ENCODE data around the gene ATP8A2. TPM values are rescaled to one million over a fixed set of nuclear protein-coding genes. Genes with fewer than 3 reads are reported as not detected.

The ATP8A2 gene
- total and polyA plus RNA-seq, 2 of the 4 experiments (the other 2 are of a cell fraction): 0.02 to 0.18 TPM

DNA sequence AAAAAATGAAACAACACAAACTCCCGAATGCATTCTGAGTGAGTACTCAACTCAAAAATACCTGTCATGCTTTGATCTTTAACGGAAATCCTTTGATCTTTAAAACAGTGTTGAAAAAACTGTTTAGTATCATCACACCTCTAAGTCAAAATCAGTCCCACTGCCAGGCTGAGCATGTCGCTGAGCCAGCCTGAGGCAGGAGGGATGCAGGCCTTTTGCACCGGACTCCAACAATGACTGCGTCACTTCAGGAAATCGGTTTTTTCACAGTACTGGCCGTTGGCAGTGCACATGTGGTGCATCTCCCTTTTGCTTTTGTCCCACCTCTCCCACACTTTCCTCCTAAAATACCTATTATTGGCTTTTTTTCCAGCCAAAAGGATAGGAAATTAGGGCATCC is 601.8 kb downstream of the ATP8A2 start:
- Histone ChIP-seq H2BK120ac (ENCODE audit: low read depth, low read length) (no peak overlapping the region), H3K27me3 (ENCODE audit: control insufficient read depth, insufficient read depth, low read length) (no peaks in the 10 kb centered on the region), H3K56ac (ENCODE audit: extremely low read depth, insufficient read depth, low read length) (no peak overlapping the region), H3K9me3 (ENCODE audit: control insufficient read depth, insufficient read depth, low read length) (no peaks in the 10 kb centered on the region), H3K36me3 (ENCODE audit: control insufficient read depth, insufficient read depth, low read length) (no peaks in the 10 kb centered on the region), H3K4ac (ENCODE audit: low read depth, low read length) (no peak overlapping the region), H3K4me2 (ENCODE audit: low read depth, low read length) (no peak overlapping the region), H2BK20ac (ENCODE audit: low read depth, low read length) (no peak overlapping the region), H3K79me1 (ENCODE audit: low read depth in 1 of 2, low read length in 2 of 2) (no peaks in the 10 kb centered on the region), H2AFZ (replicated peaks; ENCODE audit: low read length, poor library complexity) (no peak overlapping the region), H4K5ac (ENCODE audit: low read depth, low read length) (no peak overlapping the region), H4K8ac (ENCODE audit: low read depth in 2 of 2, low read length in 2 of 2) (no peak overlapping the region), H2AK5ac (ENCODE audit: low read depth, low read length) (no peak overlapping the region), H2AK9ac (replicated peaks; ENCODE audit: low read depth, low read length, poor library complexity) (no peak overlapping the region), H2BK15ac (ENCODE audit: low read depth, low read length) (no peak overlapping the region), H3K4me1 (ENCODE audit: control insufficient read depth, insufficient read depth, low read length) (no peaks in the 10 kb centered on the region), H4K20me1 (ENCODE audit: insufficient read depth, low read length) (no peaks in the 10 kb centered on the region), H3K4me3 (ENCODE audit: insufficient read depth, low read depth, low read length) (no peak overlapping the region), H3K9me1 (ENCODE audit: insufficient read depth, low read length) (no peaks in the 10 kb centered on the region), H2BK5ac (ENCODE audit: low read depth, low read length, poor library complexity, severe bottlenecking) (no peak overlapping the region), H3K14ac (replicated peaks; ENCODE audit: low read depth, low read length) (no peak overlapping the region), H3K27ac (ENCODE audit: insufficient read depth, low read length) (no peak overlapping the region), H3K18ac (ENCODE audit: low read depth, low read length) (no peak overlapping the region), H3K9ac (ENCODE audit: low read depth, low read length) (no peak overlapping the region), H4K91ac (ENCODE audit: insufficient read depth, low read depth, low read length) (no peak overlapping the region), H3K23ac (ENCODE audit: low read depth, low read length) (no peak overlapping the region)
- ATAC-seq (ENCODE audit: low read depth) (no peak), DNase-seq (no peak)
- ChIA-PET POLR2A (ENCODE audit: unreplicated experiment) (no interaction called here), CTCF (no interaction called here)
- dilution Hi-C loops (cut with HindIII; ENCODE audit: low sequenced_read_pairs, unreplicated experiment): no loop called here
- TF ChIP-seq RCOR1 (IDR thresholded peaks at IDR 0.05; ENCODE audit: insufficient replicate concordance, low read length) (no peak), MAFK (IDR thresholded peaks at IDR 0.05; ENCODE audit: low read depth, low read length) (no peak), BHLHE40 (IDR thresholded peaks at IDR 0.05; ENCODE audit: low read depth, low read length) (no peak), USF2 (IDR thresholded peaks at IDR 0.05; ENCODE audit: low read depth, low read length) (no peak), MAZ (IDR thresholded peaks at IDR 0.05; ENCODE audit: borderline replicate concordance, low read depth, low read length) (no peak), CHD1 (IDR thresholded peaks at IDR 0.05; ENCODE audit: low read depth, low read length) (no peak), FOS (IDR thresholded peaks at IDR 0.05; ENCODE audit: low read depth, low read length) (no peak), POLR2A (IDR thresholded peaks at IDR 0.05; ENCODE audit: low read depth, low read length) (no peak), CTCF (conservative IDR thresholded peaks at IDR 0.05; ENCODE audit: low read depth, low read length) (no peak)
- BruUV-seq (replicated peaks): no TSS peak
- in situ Hi-C loops (cut with MboI; ENCODE audit: low sequenced_read_pairs): no loop called here
- WGBS, 2 experiments (ENCODE audit: extremely low coverage in 2 of 2, insufficient read length in 1 of 2): 68% methylated on average over 5 of the region's 7 CpGs; no CpG with 5 or more reads in 1 of the 2 experiments
- intact Hi-C loops (cut with micrococcal nuclease): no loop called here
